Activated gamma-delta T cell treated with anti-CD3 and anti-CD28 coated beads, Interleukin-2, amount 50 U/mL, for 16 hours (primary cell): Measurements from ENCODE around the gene WASHC1.
"Not testable (repeated sequence)": the region's sequence is repeated elsewhere in the genome, so short reads cannot be mapped to it uniquely, and the experiment has no call there.

Experiments used
- DNase-seq: peaks from one replicate; pipeline ENCODE4 v3.0.0-alpha.2; 2020; ENCODE audit warnings: low read depth

WASHC1 gene, protein sequence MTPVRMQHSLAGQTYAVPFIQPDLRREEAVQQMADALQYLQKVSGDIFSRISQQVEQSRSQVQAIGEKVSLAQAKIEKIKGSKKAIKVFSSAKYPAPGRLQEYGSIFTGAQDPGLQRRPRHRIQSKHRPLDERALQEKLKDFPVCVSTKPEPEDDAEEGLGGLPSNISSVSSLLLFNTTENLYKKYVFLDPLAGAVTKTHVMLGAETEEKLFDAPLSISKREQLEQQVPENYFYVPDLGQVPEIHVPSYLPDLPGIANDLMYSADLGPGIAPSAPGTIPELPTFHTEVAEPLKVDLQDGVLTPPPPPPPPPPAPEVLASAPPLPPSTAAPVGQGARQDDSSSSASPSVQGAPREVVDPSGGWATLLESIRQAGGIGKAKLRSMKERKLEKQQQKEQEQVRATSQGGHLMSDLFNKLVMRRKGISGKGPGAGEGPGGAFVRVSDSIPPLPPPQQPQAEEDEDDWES

DNA sequence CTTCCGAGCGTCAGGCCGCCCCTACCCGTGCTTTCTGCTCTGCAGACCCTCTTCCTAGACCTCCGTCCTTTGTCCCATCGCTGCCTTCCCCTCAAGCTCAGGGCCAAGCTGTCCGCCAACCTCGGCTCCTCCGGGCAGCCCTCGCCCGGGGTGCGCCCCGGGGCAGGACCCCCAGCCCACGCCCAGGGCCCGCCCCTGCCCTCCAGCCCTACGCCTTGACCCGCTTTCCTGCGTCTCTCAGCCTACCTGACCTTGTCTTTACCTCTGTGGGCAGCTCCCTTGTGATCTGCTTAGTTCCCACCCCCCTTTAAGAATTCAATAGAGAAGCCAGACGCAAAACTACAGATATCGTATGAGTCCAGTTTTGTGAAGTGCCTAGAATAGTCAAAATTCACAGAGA, at the start of gene WASHC1:
WASHC1 (minus strand) TSS at position 101 of the 400 bp plus-strand sequence. CDS start 4,457 bp downstream, outside the sequence.
- DNase-seq: not testable (repeated sequence)

DNA sequence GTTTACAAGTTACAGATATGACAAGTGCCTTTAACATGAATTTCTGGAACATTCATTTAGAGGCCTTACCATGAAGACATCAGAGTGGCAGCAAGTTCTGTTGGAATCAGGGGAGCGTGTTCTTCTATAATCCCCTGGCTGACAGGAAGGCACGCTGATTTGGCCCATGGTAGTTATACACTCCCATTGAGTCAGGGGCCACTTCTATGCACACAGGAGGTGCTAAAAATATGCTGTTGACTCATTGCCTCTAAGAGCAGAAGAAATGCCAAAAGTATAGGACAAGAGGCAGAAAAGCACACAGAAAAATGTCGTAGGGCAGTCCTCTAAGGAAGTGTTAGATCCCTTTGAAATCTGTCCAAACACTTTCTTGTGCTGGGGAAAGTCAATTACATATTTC, 49.1 kb upstream of the WASHC1 start:
- not testable (repeated sequence) for DNase-seq

DNA sequence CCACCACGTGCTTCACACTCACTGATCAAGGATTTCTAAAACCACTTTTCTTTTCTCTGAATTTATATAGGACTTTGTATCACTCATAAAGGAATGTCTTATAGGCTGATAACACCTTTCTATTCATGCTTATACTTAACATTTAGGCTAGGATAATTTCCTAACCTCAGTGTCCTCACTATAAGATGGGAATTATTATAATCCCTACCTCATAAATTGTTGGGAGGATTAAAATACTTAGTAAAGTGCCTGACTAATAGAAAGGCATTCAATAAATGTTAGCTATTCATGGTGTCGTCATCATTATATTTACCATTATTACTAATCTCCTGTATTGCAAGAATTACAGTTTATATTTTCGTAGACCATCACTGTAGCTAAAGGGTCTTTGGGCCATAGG, 47.1 kb upstream of the WASHC1 start:
- DNase-seq: not testable (repeated sequence)

DNA sequence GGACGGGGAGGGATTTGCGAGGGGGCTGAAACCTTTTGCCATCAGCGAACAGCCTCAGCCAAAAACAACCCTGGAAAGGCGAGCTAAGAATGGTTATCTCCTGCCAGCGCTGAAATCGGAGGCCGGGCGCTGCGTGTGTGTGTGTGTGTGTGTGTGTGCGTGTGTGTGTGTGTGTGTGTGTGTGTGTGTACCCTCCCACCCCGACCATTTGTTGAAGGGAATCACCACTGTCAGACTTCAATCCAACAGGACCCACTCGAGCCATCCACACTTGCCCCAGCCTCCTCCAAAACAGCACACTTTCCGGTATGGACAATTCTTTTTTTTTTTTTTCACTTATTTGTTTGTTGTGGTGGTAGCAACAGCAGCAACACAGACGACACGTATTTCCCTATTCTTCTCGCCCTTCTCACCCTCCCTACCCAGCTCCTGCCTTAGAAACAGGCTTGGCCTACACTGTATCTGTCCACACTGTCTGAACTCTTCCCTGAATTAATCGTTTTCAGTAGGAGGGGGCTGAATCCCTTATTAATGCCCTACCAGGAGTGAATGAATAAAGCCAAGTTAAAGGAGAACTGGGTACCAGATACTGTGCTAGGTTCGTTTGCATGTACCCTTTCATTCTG, 44.8 kb upstream of the WASHC1 start:
- not testable (repeated sequence) for DNase-seq

DNA sequence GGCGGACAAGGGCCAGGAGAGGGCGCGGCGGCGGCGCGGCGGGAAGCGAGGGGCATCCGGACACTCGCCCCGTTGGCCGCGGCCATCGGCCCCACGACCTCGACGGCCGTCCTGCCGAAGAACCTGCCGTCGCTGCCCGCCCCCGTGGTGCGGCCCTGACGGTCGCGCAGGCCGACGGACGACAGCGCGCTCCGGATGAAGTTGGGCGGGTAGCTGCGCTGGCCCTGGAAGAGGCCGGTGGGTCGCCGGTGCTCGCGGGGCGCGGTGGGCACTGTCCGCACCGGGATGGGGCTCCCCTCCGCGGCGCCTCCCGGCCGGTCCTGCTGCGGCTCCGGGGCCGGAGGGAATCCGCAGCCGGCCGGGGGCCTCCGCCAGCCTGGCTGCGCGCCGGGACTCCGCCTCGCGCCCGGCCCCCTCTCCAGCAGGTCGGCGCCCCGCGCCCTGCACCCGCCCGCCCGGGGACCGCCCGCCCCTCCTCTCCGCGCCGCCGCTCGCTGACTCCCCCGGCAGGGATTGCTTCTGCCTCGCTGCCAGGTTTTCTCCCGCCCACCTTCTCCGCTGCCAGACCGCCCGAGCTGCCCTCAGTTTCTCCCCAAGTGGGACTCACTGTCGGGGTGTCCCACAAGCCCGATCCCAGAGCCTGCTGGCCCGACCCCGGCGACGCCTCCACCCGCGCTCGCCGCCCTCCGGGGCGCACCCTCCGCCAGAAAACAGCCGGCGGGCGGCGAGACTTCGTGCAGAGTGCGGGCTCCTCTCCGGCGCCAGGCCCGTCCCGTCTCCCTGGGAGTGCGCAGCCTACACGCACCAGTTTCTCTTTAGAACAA, 44.0 kb upstream of the WASHC1 start:
- DNase-seq: peak; percentile 1

DNA sequence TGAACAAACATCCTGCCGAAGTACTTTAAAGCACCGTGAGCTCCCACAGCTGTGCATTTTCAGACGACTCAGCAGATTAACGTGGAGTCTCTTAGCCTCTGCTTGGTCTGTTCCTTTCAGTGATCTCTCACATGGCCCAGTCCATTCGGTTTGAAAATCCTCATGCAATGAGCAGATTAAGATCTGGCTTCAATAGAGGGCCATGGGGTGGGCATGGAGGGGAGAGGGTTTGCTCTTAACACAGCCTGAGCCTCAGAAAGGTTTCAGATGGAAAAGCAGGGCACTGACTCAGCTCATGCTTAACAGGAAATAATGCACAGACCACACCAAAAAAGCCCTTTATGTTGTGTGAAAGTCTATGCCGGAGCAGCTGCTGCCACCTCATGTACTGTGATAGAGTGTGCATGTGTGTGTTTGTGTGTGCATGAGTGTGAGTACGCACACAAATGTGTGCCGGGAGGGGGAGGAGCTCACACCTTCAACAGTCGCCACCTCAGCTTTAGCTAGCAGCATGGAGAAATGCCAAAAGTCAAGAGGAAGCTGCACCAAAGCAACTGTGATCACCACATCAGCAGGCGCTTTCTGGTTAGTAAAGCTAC, 33.9 kb upstream of the WASHC1 start:
- DNase-seq: peak; percentile 35

DNA sequence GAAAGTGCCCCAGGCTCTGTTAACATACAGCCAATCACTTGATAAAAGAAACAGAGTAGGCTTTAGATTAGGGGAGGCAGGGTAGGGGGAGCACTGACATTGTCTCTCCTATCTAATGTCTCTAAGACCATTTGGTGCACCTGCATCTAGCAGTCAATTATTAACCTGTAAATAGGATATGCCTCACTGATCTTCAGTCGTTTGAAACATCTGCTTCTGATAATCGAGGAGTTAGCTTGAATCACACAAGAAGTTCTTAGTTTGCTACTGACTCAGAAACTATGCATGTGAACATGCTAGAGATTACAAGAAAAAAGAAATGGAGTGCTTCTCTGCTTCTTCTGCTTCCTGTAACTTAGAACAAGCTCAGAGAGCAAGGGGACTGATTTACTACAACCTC, 23.4 kb upstream of the WASHC1 start:
- DNase-seq: not testable (repeated sequence)

DNA sequence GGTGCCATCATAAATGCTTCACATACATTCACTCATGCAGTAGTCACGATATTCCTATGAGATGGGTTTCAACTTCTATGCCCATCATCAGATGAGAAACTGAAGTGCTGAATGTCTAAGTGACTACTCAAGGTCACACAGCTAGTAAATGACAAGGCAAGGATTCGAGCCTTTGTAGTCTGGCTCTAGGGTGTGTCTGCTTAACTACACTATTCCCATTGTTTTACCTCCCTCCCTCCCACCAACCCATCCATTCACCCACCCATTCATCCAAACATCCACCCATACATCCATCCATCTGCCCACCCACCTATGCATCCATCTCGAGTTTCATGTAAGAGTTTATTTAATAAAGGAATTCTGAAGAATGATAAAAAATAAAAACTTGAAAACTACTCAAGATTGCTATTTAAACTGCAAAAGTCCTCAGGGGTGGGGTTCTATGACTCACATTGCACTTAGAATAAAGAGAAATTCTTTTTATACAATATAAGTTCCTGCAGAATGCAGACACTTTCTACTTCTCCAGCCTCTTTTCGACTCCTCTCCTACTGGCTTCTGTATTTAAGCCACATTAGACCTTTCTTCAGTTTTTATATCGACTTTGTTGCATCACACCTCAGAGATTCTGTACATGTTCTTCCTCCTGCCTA, 19.1 kb upstream of the WASHC1 start:
- not testable (repeated sequence) for DNase-seq

DNA sequence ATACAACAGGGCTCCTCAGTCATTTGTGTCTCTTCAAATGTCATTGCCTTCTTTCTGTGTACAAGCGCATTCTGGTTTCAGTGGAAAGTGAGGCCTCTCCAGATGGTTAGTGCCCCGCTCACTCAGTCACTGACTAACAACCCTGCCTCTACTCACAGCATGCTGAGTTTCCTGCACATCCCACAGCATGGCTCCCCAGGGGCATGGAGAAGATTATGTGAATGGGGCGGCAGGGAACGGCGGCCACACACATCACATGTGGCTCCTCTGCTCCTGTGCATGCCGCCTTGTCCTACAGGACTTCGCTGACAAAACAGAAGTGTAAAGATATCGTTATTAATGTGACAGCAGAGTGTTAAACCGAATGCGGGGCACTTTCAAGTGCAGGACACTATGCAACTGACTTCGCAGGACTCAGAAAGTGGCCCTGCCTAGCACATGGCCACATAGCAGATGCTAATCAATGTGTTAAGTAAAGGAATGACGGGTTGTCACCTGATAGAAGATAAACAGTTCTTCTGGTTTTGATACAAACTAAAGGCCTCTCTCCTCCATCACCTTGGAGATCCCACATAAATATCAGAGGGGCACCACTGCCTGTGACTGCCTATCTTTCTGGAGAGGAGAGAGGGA, 17.5 kb upstream of the WASHC1 start:
- not testable (repeated sequence) for DNase-seq

DNA sequence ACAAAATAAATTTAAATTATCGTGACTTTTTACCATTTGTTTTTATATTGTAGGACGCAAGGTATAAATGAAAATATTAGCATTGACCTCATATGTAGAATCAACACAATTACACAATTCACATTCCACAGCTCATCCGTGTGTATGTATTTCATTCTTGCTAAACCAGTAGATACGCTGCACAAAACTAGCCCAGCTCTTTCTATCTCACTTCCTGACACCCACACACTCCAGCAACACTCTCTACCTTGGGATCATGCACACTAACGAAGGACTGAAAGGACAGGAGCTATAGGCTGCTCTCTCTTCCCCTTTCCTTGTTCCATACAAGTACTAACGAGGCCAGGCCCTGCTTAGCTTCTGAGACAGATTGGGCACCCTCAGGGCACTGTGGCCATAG, 16.9 kb upstream of the WASHC1 start:
- DNase-seq: not testable (repeated sequence)

DNA sequence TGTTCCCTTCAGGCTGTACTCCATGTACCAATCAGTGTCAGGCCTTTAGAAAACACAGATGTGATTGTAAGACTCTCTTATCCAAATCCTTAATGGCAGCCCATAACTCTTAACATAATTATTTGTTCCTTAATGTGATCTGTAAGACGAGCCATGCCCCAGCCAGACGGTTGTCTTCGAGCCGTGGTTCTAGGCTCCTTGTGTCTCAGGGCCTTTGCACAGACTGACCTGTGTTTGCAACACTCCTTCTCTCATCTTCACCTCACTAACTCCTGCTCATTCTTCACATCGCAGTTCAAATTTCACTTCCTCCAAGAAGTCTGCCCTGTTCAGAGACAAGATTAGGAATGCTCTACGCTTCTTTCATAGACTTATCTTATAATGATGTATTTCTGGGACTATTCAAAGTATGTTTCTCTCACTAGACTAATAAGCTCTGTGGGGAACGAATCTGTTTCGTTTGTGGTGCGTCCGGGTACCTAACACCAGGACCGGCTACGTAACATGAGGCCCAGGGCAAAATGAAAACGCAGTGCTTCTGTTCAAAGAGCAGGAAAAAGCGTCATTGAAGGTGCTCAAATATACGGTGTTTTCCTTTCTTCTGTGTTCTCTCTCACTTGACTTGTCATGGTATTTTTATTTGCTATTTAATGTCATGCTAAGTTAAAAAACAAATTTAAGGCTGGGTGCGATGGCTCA, 16.1 kb upstream of the WASHC1 start:
- DNase-seq: not testable (repeated sequence)

DNA sequence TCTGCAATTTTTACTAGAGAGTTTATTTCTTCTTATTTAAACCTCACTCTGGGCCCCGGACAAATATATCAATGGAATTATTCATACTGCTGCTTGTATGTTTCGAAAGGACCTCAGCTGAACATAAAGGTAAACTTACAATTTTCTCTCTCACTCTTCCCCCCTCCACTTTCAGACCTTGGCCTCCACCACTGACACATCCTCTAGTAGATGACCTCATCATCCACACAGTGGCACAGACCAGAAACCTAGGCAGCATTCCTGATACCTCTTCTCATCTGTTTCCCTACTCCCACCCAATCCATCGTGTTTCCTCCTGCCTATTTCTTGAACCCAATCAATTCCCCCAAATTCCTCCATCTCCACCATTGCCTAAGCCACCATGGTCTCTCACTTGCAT, 15.2 kb upstream of the WASHC1 start:
- not testable (repeated sequence) for DNase-seq

DNA sequence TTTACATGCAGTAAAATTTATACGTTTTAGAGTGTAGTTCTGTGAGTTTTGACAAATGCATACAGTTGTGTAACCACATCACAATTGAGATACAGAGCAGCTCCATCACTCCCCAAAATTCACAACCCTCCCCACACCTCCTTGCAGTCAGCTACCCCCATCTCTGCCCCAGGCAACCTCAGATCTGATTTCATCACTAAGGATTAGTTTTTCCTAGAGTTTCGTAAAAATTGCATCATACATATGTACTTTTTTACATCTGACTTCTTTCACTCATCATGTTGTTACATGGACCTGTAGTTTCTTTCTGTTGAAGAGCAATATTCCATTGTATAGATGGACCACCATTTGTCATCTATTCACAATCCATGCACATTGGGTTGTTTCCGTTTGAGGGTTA, 14.4 kb upstream of the WASHC1 start:
- not testable (repeated sequence) for DNase-seq

DNA sequence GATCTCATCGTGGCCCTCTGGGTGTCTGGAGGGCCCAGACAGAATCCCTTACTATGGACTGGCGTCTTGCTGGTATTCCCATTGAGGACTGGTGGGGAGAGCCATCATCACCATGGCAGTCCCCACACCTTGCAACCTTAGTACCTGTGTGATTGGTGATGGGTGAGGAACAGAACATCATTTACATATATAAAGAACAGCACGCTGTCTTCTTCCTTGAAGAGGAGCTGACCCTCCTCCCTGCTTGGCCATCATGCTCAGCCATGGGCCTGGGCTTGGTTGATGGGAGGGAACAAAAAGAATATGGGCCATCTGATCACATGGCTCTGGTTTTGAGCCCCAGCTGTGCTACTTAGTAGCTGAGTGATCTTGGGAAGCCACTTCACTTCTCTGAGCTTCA, 13.9 kb upstream of the WASHC1 start:
- DNase-seq: not testable (repeated sequence)

DNA sequence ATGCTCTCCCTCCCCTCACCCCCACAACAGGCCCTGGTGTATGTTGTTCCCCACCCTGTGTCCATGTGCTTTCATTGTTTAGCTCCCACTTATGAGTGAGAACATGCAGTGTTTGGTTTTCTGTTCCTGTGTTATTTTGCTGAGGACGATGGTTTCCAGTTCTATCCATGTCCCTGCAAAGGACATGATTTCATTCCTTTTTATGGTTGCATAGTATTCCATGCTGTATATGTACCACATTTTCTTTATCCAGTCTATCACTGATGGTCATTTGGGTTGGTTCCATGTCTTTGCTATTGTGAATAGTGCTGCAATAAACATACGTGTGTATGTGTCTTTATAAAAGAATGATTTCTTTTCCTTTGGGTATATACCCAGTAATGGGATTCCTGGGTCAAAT, 12.6 kb upstream of the WASHC1 start:
- DNase-seq: not testable (repeated sequence)

DNA sequence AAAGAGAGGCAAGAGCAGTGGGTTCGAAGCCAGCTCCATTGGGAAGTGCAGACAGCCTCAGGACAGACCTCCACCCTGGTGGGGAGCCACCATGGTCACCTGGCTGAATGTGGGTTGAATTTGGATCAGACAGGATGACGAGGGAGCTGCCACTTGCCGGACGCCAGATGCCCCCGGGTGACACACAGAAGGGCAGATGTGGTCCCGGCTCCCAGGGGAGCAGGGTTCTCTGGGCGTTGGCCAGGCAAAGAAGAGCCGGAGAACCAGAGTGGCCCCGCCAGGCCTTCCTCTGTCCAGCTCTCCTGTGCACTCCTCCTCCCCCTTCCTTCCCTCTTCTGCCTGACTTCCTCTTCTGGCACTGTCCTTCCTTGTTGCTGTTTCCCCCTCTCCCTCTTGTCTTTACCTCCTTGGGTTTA, 12.0 kb upstream of the WASHC1 start:
- DNase-seq: not testable (repeated sequence)

DNA sequence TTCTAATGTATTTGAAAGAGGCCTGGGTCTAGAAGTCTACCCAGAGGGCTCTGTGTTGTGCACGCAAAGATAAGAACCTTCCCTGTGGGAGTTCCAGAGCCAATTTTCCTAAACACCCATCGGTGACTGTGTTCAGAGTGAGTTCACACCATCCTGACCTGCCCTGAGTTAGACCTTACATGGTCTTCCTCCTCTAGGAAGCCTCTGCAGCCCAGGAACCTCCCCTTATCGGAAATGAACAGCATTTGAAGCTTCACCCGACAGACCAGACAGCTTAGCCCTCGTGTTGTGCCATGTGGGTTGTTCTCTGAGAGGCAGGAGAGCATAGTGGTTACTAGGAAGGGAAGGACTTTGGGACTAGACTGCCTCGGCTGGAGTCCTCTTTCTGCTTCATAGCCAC, 3.1 kb upstream of the WASHC1 start:
- not testable (repeated sequence) for DNase-seq

DNA sequence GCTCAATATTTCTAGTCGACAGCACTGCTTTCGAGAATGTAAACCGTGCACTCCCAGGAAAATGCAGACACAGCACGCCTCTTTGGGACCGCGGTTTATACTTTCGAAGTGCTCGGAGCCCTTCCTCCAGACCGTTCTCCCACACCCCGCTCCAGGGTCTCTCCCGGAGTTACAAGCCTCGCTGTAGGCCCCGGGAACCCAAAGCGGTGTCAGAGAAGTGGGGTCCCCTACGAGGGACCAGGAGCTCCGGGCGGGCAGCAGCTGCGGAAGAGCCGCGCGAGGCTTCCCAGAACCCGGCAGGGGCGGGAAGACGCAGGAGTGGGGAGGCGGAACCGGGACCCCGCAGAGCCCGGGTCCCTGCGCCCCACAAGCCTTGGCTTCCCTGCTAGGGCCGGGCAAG, 481 bp downstream of the WASHC1 start:
- DNase-seq: not testable (repeated sequence)

DNA sequence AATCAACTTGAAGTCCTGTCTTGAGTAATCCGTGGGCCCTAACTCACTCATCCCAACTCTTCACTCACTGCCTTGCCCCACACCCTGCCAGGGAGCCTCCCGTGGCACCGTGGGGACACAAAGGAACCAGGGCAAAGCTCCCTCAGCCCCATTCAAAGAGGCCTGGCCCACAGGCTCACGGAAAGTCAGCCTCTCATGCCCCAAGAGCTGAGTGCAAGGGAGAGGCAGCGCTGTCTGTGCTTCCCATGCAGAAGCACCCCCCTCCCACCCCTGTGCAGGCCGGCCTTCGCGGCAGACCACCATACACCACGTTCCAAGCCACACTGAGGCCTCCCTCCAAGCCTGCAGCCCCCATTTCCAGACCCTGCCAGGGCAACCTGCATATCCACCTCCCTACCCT, 7.6 kb downstream of the WASHC1 start:
- DNase-seq: not testable (repeated sequence)

DNA sequence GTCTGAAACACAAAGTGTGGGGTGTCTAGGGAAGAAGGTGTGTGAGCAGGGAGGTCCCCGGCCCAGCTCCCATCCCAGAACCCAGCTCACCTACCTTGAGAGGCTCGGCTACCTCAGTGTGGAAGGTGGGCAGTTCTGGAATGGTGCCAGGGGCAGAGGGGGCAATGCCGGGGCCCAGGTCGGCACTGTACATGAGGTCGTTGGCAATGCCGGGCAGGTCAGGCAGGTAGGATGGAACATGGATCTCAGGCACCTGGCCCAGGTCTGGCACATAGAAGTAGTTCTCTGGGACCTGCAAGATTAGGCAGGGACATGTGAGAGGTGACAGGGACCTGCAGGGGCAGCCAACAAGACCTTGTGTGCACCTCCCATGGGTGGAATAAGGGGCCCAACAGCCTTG, 12.4 kb downstream of the WASHC1 start:
- not testable (repeated sequence) for DNase-seq
